GM10266 (cell line): ENCODE data around the gene RALBP1.
A peak's percentile ranks its signal among the peaks of the same experiment; 100 is the strongest.

Source experiments
- DNase-seq: peaks from one replicate; pipeline ENCODE4 v3.0.0; 2012; ENCODE audit errors: extremely low spot score
- TF ChIP-seq, protein P1 (sequence below): IDR thresholded peaks from 2 replicates; pipeline ENCODE4 v1.5.1; 2012; ENCODE audit warnings: mild to moderate bottlenecking, low read depth; ENCODE audit not compliant: control insufficient read depth, insufficient read depth; ENCODE audit errors: missing control alignments

RALBP1 gene

DNA sequence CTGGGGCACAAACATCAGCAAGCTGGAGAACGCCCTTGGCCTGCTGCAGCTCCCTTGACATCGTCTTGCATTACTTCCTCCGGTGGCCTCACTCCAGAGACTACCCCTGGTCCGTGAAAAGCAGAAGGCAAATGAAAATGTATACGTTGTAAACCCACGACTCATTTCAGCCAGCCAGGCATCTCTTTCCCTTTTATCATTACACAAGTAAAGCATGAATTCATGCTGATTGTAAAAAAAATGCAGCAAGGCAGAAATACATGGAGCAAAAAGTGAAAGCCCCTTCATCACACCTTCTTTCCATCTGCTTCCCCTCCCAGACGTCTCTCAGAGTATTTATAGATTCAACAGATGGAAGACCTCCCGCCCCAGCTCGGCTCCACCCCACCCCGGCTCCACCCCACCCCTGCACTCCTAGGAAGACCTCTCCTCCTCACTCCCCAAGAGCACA lies 41.6 kb upstream of the RALBP1 start:
- peak; percentile 60 for DNase-seq
- TF ChIP-seq, protein P1, sequence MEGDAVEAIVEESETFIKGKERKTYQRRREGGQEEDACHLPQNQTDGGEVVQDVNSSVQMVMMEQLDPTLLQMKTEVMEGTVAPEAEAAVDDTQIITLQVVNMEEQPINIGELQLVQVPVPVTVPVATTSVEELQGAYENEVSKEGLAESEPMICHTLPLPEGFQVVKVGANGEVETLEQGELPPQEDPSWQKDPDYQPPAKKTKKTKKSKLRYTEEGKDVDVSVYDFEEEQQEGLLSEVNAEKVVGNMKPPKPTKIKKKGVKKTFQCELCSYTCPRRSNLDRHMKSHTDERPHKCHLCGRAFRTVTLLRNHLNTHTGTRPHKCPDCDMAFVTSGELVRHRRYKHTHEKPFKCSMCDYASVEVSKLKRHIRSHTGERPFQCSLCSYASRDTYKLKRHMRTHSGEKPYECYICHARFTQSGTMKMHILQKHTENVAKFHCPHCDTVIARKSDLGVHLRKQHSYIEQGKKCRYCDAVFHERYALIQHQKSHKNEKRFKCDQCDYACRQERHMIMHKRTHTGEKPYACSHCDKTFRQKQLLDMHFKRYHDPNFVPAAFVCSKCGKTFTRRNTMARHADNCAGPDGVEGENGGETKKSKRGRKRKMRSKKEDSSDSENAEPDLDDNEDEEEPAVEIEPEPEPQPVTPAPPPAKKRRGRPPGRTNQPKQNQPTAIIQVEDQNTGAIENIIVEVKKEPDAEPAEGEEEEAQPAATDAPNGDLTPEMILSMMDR, result no peak

- peak; percentile 75 for DNase-seq
- TF ChIP-seq, protein P1, result no peak
These were observed 41.1 kb upstream of the RALBP1 start for GRCh38 chr18:9434122-9434701.

- DNase-seq, result no peak
- TF ChIP-seq, protein P1, result no peak
These were observed 40.3 kb upstream of the RALBP1 start for GRCh38 chr18:9435041-9435440.

DNA sequence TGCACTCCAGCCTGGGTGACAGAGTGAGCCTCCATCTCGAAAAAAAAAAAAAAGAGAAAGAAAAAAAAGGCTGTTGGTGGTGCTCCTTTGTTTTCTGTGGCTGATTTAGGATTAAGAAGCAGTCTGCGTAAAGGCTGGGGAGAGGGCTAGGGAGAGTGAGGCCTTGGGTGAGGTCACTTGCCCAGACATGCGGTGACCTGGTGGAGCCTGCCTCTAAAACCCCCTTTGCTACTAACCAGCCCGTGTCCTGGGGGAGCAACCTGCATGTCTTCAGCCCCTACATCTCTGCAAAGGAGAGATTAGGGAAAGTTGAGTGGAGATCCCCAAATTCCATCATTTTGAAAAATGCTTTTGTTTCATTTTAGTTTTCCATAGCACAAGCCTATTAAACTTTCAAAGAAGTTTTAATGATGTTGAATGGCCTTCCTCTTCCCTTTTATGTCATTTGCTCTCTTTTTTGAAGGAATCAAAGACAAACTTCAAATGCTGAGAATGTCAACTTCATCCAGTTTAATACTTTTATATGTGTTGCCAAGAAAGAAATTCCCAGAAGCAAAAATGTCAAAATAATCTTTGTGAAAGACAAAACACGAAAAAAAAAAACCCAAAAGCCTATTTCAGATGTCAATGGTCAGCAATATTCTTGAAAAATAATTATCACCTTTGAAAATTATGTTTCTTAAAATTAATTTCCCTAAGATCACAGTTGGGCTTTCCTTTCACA lies 38.9 kb upstream of the RALBP1 start:
- DNase-seq, result no peak
- TF ChIP-seq, protein P1, result no peak

DNA sequence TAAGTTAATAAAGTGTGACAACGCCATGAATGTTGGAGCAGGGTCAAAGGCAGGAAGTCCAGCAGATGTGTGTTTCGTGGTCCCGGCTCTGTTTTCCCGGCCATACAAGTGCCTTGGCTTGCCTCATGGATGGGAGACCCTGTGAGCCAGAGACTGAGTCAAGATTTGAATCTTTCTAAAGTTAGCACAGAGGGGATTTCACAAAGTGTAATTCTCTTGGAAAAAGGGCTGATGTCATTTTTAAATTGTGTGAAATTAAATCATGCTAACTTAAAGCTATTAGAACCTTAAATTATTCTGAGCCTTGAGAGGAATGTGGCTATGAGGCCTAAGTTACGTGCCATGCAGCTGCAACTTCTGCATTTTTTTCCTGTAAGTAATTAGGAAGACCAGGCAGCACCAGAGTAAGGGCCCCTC lies 38.3 kb upstream of the RALBP1 start:
- TF ChIP-seq, protein P1, result no peak
- DNase-seq, result no peak

DNA sequence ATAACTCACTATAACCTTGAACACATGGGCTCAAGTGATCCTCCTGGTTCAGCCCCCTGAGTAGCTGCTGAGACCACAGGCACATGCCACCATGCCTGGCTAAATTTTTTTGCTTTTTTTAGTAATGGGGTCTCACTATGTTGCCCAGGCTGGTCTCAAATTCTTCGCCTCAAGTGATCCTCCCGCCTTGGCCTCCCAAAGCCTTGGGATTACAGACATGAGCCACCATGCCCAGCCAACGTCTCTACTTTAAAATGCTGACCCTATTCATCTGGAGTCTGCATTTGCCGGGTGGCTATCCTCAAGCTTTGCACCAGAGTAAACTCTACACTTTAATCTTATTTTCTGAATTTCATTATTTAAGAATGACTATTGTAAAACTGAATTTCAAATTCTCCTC lies 37.6 kb upstream of the RALBP1 start:
- TF ChIP-seq, protein P1, result no peak
- no peak for DNase-seq

GRCh38 chr18:9441061-9441460 lies 34.3 kb upstream of the RALBP1 start:
- no peak for DNase-seq
- TF ChIP-seq, protein P1, result no peak
